DND-41 (cell line): ENCODE data around the gene KMT5C.

ENCODE experiments used
- ATAC-seq: fragments of 200-7000 bp; cut with Tn5 transposase; 3 replicates; pipeline ENCODE4 v1.9.1; 2021; ENCODE audit warnings: low read depth; ENCODE audit not compliant: insufficient read depth
- DNase-seq: peaks from one replicate; pipeline ENCODE4 v3.0.0-alpha.2; 2020
- H2AFZ ChIP-seq: 2 replicates; pipeline ENCODE4 v1.6.0; 2012; ENCODE audit warnings: low read depth, low read length
- H3K27ac ChIP-seq: 2 replicates; pipeline ENCODE4 v1.5.1; 2012; ENCODE audit warnings: low read length, inconsistent platforms
- H3K27me3 ChIP-seq: fragments of 200-600 bp; sonication (generic); 2 replicates; pipeline ENCODE4 v1.6.0; 2012; ENCODE audit warnings: low read length, mild to moderate bottlenecking, inconsistent platforms; ENCODE audit not compliant: insufficient read depth, poor library complexity
- H3K36me3 ChIP-seq: 2 replicates; pipeline ENCODE4 v1.5.1; 2012; ENCODE audit warnings: low read length, inconsistent platforms; ENCODE audit not compliant: insufficient read depth
- H3K4me1 ChIP-seq: 2 replicates; pipeline ENCODE4 v1.5.1; 2012; ENCODE audit warnings: mild to moderate bottlenecking, low read length; ENCODE audit not compliant: insufficient read depth
- H3K4me2 ChIP-seq: 2 replicates; pipeline ENCODE4 v1.6.0; 2012; ENCODE audit warnings: mild to moderate bottlenecking, moderate library complexity, low read length, inconsistent platforms; ENCODE audit not compliant: insufficient read depth
- H3K4me3 ChIP-seq, 2 experiments: fragments of 200-600 bp in 1 of 2; shearing (Covaris generic) in 1 of 2; 2 replicates each; pipeline ENCODE4 v1.5.1; 2012 to 2016; ENCODE audit warnings: inconsistent platforms in 2 of 2, low read length in 2 of 2, mild to moderate bottlenecking in 2 of 2, low read depth in 1 of 2, moderate library complexity in 1 of 2
- H3K79me2 ChIP-seq: 2 replicates; pipeline ENCODE4 v1.6.0; 2012; ENCODE audit warnings: low read length, inconsistent platforms; ENCODE audit not compliant: insufficient read depth
- H3K9ac ChIP-seq: 2 replicates; pipeline ENCODE4 v1.6.0; 2012; ENCODE audit warnings: low read depth, mild to moderate bottlenecking, inconsistent platforms, low read length, moderate library complexity
- H3K9me3 ChIP-seq: 2 replicates; pipeline ENCODE4 v1.5.1; 2012; ENCODE audit warnings: low read length, moderate library complexity, mild to moderate bottlenecking, inconsistent platforms; ENCODE audit not compliant: insufficient read depth, severe bottlenecking
- H4K20me1 ChIP-seq: 2 replicates; pipeline ENCODE4 v1.6.0; 2012; ENCODE audit warnings: low read length; ENCODE audit not compliant: insufficient read depth
- CTCF ChIP-seq: IDR thresholded peaks from 2 replicates; pipeline ENCODE4 v1.5.1; 2012; ENCODE audit warnings: borderline replicate concordance, low read length, moderate library complexity, mild to moderate bottlenecking; ENCODE audit not compliant: poor library complexity, severe bottlenecking; ENCODE audit errors: extremely low read depth
- EZH2 ChIP-seq: IDR thresholded peaks from 3 replicates; pipeline ENCODE4 v1.6.1; 2012; ENCODE audit warnings: borderline replicate concordance, low read depth, mild to moderate bottlenecking, moderate library complexity, low read length, inconsistent platforms; ENCODE audit not compliant: severe bottlenecking

KMT5C gene

GRCh38 chr19:55316646-55317045, 23.0 kb upstream of the KMT5C start:
- Histone ChIP-seq H3K9me3 (no peaks in the 10 kb centered on the region), H3K9ac (no peak overlapping the region)

GRCh38 chr19:55319785-55320184, 19.9 kb upstream of the KMT5C start:
- TF ChIP-seq EZH2 (no peak), CTCF (no peak)
- H4K20me1 ChIP-seq, result no peaks in the 10 kb centered on the region
- H3K4me1 ChIP-seq, result no peaks in the 10 kb centered on the region
- H3K4me3 ChIP-seq, result no peak overlapping the region
- H3K27me3 ChIP-seq, result no peaks in the 10 kb centered on the region
- ATAC-seq, result no peak
- no peak for DNase-seq
- H3K9me3 ChIP-seq, result no peaks in the 10 kb centered on the region
- no peak overlapping the region for H3K9ac ChIP-seq
- H3K4me2 ChIP-seq, result no peak overlapping the region
- H3K36me3 ChIP-seq, result no peaks in the 10 kb centered on the region
- no peaks in the 10 kb centered on the region for H3K79me2 ChIP-seq
- H3K27ac ChIP-seq, result no peak overlapping the region
- no peak overlapping the region for H2AFZ ChIP-seq

More at GRCh38 chr19:55316646-55317045, 23.0 kb upstream of the KMT5C start:
- Histone ChIP-seq H2AFZ (no peak overlapping the region), H3K4me3 (no peak overlapping the region), H3K27ac (no peak overlapping the region), H3K4me2 (no peak overlapping the region), H3K36me3 (no peaks in the 10 kb centered on the region), H3K27me3 (no peaks in the 10 kb centered on the region), H3K4me1 (no peaks in the 10 kb centered on the region), H3K79me2 (no peaks in the 10 kb centered on the region), H4K20me1 (no peaks in the 10 kb centered on the region)
- TF ChIP-seq EZH2 (no peak), CTCF (no peak)
- DNase-seq (no peak), ATAC-seq (no peak)

- no peaks in the 10 kb centered on the region for H3K79me2 ChIP-seq
- no peaks in the 10 kb centered on the region for H3K4me1 ChIP-seq
- DNase-seq (no peak), ATAC-seq (no peak)
- no peak overlapping the region for H2AFZ ChIP-seq
- no peak overlapping the region for H3K27ac ChIP-seq
- no peaks in the 10 kb centered on the region for H3K36me3 ChIP-seq
- no peak overlapping the region for H3K9ac ChIP-seq
- no peak overlapping the region for H3K4me3 ChIP-seq
- no peak for TF ChIP-seq EZH2
- no peak for TF ChIP-seq CTCF
- no peaks in the 10 kb centered on the region for H3K27me3 ChIP-seq
- H4K20me1 ChIP-seq, result no peaks in the 10 kb centered on the region
- no peaks in the 10 kb centered on the region for H3K9me3 ChIP-seq
- no peak overlapping the region for H3K4me2 ChIP-seq
Measured at GRCh38 chr19:55320844-55321419, 18.7 kb upstream of the KMT5C start.
